Skeletal muscle satellite cell (primary cell): ENCODE measurements around the gene TRIM16. TPM values are rescaled to one million over a fixed set of nuclear protein-coding genes. Genes with fewer than 3 reads are reported as not detected.
"Not testable (repeated sequence)": the region's sequence is repeated elsewhere in the genome, so short reads cannot be mapped to it uniquely, and the experiment has no call there.

Experiments
- H3K27me3 ChIP-seq: 2 replicates; pipeline ENCODE4 v1.7.0; 2013; ENCODE audit warnings: low read length; ENCODE audit not compliant: control insufficient read depth, insufficient read depth
- H3K36me3 ChIP-seq: 2 replicates; pipeline ENCODE4 v1.7.0; 2013; ENCODE audit warnings: mild to moderate bottlenecking, control low read depth, low read length; ENCODE audit not compliant: insufficient read depth
- H3K4me1 ChIP-seq: 2 replicates; pipeline ENCODE4 v1.7.0; 2013; ENCODE audit warnings: low read length; ENCODE audit not compliant: control insufficient read depth, insufficient read depth
- H3K4me2 ChIP-seq: 2 replicates; pipeline ENCODE4 v1.7.0; 2013; ENCODE audit warnings: mild to moderate bottlenecking, low read length
- H3K4me3 ChIP-seq: 2 replicates; pipeline ENCODE4 v1.7.0; 2013; ENCODE audit warnings: low read length
- H3K9ac ChIP-seq: 2 replicates; pipeline ENCODE4 v1.7.0; 2013; ENCODE audit warnings: mild to moderate bottlenecking, low read depth, low read length, moderate library complexity
- H3K9me3 ChIP-seq: replicated peaks from 2 replicates; pipeline ENCODE4 v1.7.0; 2013; ENCODE audit warnings: mild to moderate bottlenecking, control low read depth, low read length
- small RNA-seq: library from RNA; depleted of rRNA; stranded (forward); fragments of <200 nt; gene quantifications from one replicate; pipeline ENCODE3, GENCODE V24; 2012

TRIM16 gene

GRCh38 chr17:15590844-15591243, 93.3 kb downstream of the TRIM16 start:
- H3K4me1 ChIP-seq, H3K9me3 ChIP-seq, H3K4me2 ChIP-seq, H3K36me3 ChIP-seq, H3K27me3 ChIP-seq, H3K4me3 ChIP-seq, H3K9ac ChIP-seq: not testable (repeated sequence)

- not testable (repeated sequence) for H3K9me3 ChIP-seq, H3K27me3 ChIP-seq, H3K4me3 ChIP-seq, H3K4me2 ChIP-seq, H3K4me1 ChIP-seq, H3K9ac ChIP-seq, H3K36me3 ChIP-seq
These were observed 94.3 kb downstream of the TRIM16 start for GRCh38 chr17:15589544-15590536.

GRCh38 chr17:15588017-15588416, 96.1 kb downstream of the TRIM16 start:
- not testable (repeated sequence) for H3K9ac ChIP-seq, H3K36me3 ChIP-seq, H3K9me3 ChIP-seq, H3K4me2 ChIP-seq, H3K4me3 ChIP-seq, H3K4me1 ChIP-seq, H3K27me3 ChIP-seq

- not testable (repeated sequence) for H3K9me3 ChIP-seq, H3K4me1 ChIP-seq, H3K4me3 ChIP-seq, H3K27me3 ChIP-seq, H3K36me3 ChIP-seq, H3K4me2 ChIP-seq, H3K9ac ChIP-seq
These were observed 100.8 kb downstream of the TRIM16 start for GRCh38 chr17:15583313-15583712.

GRCh38 chr17:15581462-15581861, 102.6 kb downstream of the TRIM16 start:
- H3K4me1 ChIP-seq, H3K36me3 ChIP-seq, H3K27me3 ChIP-seq, H3K4me3 ChIP-seq, H3K4me2 ChIP-seq, H3K9ac ChIP-seq, H3K9me3 ChIP-seq: not testable (repeated sequence)

Small RNA genes lying within 50 kb of the gene (small RNA-seq; reads per million reads assigned to genes)
- gene AC005838.1 (not detected), gene ZNF29P (not detected)
